Measurements from ENCODE around the gene WNK1. TPM values are rescaled to one million over a fixed set of nuclear protein-coding genes. Genes with fewer than 3 reads are reported as not detected.
"Not testable (repeated sequence)": the region's sequence is repeated elsewhere in the genome, so short reads cannot be mapped to it uniquely, and the experiment has no call there.

Gene WNK1
- polyA plus RNA-seq (2012; ENCODE audit: missing spikeins) = 83.8 TPM

DNA sequence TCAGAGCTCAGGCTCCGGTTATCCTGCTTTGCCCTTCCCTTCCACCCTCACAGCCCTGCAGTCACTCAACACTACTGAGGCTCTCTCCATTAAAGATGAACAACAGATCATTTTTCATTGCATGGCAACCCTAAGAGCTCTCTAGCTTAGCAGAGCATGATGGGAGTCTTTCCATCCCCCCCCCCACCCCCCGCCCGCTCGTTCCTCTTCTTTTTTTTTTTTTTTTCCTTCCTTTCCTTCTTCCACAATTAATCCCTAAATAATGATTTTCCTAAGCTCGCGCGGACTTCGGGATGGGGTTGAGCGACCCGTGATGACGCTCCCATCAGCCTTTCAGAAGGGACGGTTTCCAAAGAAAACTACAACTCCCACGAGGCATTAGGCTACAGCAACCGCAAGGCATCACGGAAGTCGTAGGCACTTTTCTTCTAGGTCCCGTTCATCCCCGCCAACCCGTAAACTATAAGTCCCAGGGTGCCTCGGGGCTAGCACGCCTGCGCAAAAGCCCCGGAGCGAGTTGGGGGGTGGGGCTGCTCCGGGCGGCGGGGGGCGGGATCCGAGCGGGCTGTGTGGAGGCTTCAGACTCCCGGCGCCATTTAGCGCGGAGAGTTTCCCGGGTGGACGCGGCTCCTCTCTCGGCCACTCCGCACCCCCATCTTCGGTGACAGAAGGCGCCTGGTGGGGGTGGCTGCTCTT, at the start of gene WNK1:
Gene WNK1, plus strand, starts transcription at position 581 of the 696 bp plus-strand sequence. CDS start 987 bp downstream, outside the sequence.
- TF ChIP-seq POLR2AphosphoS5 (IDR thresholded peaks at IDR 0.05; ENCODE audit: low read depth, low read length) = peak; percentile 92
- TF ChIP-seq TAF1 (IDR thresholded peaks at IDR 0.05; ENCODE audit: borderline replicate concordance, low read depth, low read length) = peak; percentile 93
- peak; percentile 92 for TF ChIP-seq POLR2A (IDR thresholded peaks at IDR 0.05; ENCODE audit: low read depth, low read length)
- FAIRE-seq = peak; percentile 96
- peak; percentile 86 for DNase-seq (ENCODE audit: insufficient read length)

- no peak for DNase-seq (ENCODE audit: insufficient read length)
- TF ChIP-seq POLR2A (IDR thresholded peaks at IDR 0.05; ENCODE audit: low read depth, low read length) = no peak
- no peak for TF ChIP-seq POLR2AphosphoS5 (IDR thresholded peaks at IDR 0.05; ENCODE audit: low read depth, low read length)
Measured at GRCh38 chr12:704516-705242, 47.7 kb upstream of the WNK1 start.

GRCh38 chr12:708084-708483, 44.3 kb upstream of the WNK1 start:
- DNase-seq (ENCODE audit: insufficient read length); FAIRE-seq: not testable (repeated sequence)

More at GRCh38 chr12:704516-705242, 47.7 kb upstream of the WNK1 start:
- peak; percentile 21 for FAIRE-seq

GRCh38 chr12:709455-710020, 42.8 kb upstream of the WNK1 start:
- TF ChIP-seq POLR2A (IDR thresholded peaks at IDR 0.05; ENCODE audit: low read depth, low read length) (no peak), POLR2AphosphoS5 (IDR thresholded peaks at IDR 0.05; ENCODE audit: low read depth, low read length) (no peak), TAF1 (IDR thresholded peaks at IDR 0.05; ENCODE audit: borderline replicate concordance, low read depth, low read length) (no peak)
- FAIRE-seq (no peak), DNase-seq (ENCODE audit: insufficient read length) (no peak)

GRCh38 chr12:712172-712863, 40.1 kb upstream of the WNK1 start:
- FAIRE-seq (peak; percentile 71), DNase-seq (ENCODE audit: insufficient read length) (no peak)
- TF ChIP-seq POLR2A (IDR thresholded peaks at IDR 0.05; ENCODE audit: low read depth, low read length) = no peak
- TF ChIP-seq TAF1 (IDR thresholded peaks at IDR 0.05; ENCODE audit: borderline replicate concordance, low read depth, low read length) = no peak
- no peak for TF ChIP-seq POLR2AphosphoS5 (IDR thresholded peaks at IDR 0.05; ENCODE audit: low read depth, low read length)

GRCh38 chr12:713281-713875, 39.0 kb upstream of the WNK1 start:
- FAIRE-seq (no peak), DNase-seq (ENCODE audit: insufficient read length) (no peak)
- TF ChIP-seq TAF1 (IDR thresholded peaks at IDR 0.05; ENCODE audit: borderline replicate concordance, low read depth, low read length) (no peak), POLR2AphosphoS5 (IDR thresholded peaks at IDR 0.05; ENCODE audit: low read depth, low read length) (no peak), POLR2A (IDR thresholded peaks at IDR 0.05; ENCODE audit: low read depth, low read length) (no peak)

- no peak for DNase-seq (ENCODE audit: insufficient read length)
- no peak for TF ChIP-seq POLR2AphosphoS5 (IDR thresholded peaks at IDR 0.05; ENCODE audit: low read depth, low read length)
- no peak for TF ChIP-seq POLR2A (IDR thresholded peaks at IDR 0.05; ENCODE audit: low read depth, low read length)
- no peak for TF ChIP-seq TAF1 (IDR thresholded peaks at IDR 0.05; ENCODE audit: borderline replicate concordance, low read depth, low read length)
- no peak for FAIRE-seq
Measured at GRCh38 chr12:716506-716905, 35.9 kb upstream of the WNK1 start.

DNA sequence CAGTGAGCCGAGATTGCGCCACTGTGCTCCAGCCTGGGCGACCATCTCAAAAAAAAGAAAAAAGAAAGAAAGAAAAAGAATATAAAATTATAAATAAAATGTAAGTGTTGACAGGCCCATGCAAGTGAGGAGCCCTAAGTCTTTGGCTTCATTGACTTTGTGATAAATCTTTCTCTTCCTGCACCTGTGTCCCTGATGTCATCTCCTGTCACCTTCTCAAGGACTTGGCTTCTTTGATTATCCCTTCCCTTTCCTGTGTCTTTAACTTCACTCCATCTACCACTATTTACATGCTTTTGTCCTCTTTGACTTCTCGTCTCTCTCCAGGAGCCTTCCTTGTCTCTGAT, 33.6 kb upstream of the WNK1 start:
- FAIRE-seq (no peak), DNase-seq (ENCODE audit: insufficient read length) (no peak)
- TF ChIP-seq TAF1 (IDR thresholded peaks at IDR 0.05; ENCODE audit: borderline replicate concordance, low read depth, low read length) (no peak), POLR2A (IDR thresholded peaks at IDR 0.05; ENCODE audit: low read depth, low read length) (no peak), POLR2AphosphoS5 (IDR thresholded peaks at IDR 0.05; ENCODE audit: low read depth, low read length) (no peak)

GRCh38 chr12:720231-720941, 32.0 kb upstream of the WNK1 start:
- TF ChIP-seq POLR2A (IDR thresholded peaks at IDR 0.05; ENCODE audit: low read depth, low read length) = no peak
- no peak for TF ChIP-seq POLR2AphosphoS5 (IDR thresholded peaks at IDR 0.05; ENCODE audit: low read depth, low read length)
- no peak for TF ChIP-seq TAF1 (IDR thresholded peaks at IDR 0.05; ENCODE audit: borderline replicate concordance, low read depth, low read length)
- DNase-seq (ENCODE audit: insufficient read length) (no peak), FAIRE-seq (peak; percentile 44)

DNA sequence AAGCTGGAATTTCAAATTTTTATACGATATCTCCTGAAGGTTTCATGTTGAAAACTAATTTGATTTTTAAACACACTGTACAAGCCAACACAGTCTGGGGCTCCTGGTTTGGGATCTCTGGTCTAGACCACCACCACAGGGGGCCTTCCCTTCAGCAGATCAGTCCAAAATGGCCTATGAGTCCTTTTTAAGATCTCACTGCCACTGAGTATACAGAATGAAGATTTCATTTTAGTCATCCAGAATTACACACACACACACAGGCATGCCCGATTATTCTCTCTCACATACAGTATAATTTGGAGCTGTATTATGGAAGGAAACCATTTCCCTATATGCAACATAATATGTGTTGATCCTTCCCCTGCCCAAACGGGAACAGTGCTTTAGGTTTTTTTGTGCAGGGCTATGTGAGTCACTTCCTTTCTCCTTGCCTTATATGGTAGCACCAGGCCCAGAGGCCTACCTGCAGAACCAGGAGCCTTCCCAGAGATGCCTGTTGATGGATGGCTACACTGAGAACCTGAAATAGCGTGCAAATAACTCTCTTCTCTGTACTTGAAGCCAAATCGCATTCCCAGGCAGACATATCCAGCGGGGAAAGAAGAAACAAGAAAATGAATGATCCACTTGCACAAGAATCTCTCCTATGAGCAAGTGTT, 28.1 kb upstream of the WNK1 start:
- FAIRE-seq = peak; percentile 46
- TF ChIP-seq POLR2AphosphoS5 (IDR thresholded peaks at IDR 0.05; ENCODE audit: low read depth, low read length) (no peak), TAF1 (IDR thresholded peaks at IDR 0.05; ENCODE audit: borderline replicate concordance, low read depth, low read length) (no peak), POLR2A (IDR thresholded peaks at IDR 0.05; ENCODE audit: low read depth, low read length) (no peak)
- no peak for DNase-seq (ENCODE audit: insufficient read length)
